CD4-positive, alpha-beta memory T cell (primary cell): ENCODE results near the gene EXOC7. TPM values are rescaled to one million over a fixed set of nuclear protein-coding genes. Genes with fewer than 3 reads are reported as not detected.

ENCODE experiments used
- CTCF ChIA-PET: fragments of 350-600 bp; sonication (Branson Sonifier 250); formaldehyde crosslinking; loops from one replicate; lab custom pipeline; 2021; ENCODE audit warnings: inconsistent platforms; ENCODE audit not compliant: partially characterized antibody; lab: Charles Lee
- POLR2A ChIA-PET: fragments of 350-600 bp; sonication (Branson Sonifier 250); formaldehyde crosslinking; loops from one replicate; lab custom pipeline; 2021; ENCODE audit not compliant: partially characterized antibody; lab: Charles Lee
- DNase-seq, 5 donors: peaks; one replicate each; pipeline versions ENCODE4 v3.0.0 to v3.0.0-alpha.2; 2020 to 2022; ENCODE audit warnings: mixed read lengths in 1 of 5
- H3K27ac ChIP-seq: one replicate; pipeline ENCODE4 v1.7.0; 2013; ENCODE audit warnings: low read depth, low read length
- H3K27me3 ChIP-seq: 2 replicates; pipeline ENCODE4 v1.7.0; 2013; ENCODE audit warnings: mild to moderate bottlenecking, low read length, moderate library complexity; ENCODE audit not compliant: insufficient read depth
- H3K36me3 ChIP-seq: 2 replicates; pipeline ENCODE4 v1.7.0; 2013; ENCODE audit warnings: mild to moderate bottlenecking, low read length, moderate library complexity; ENCODE audit not compliant: insufficient read depth
- H3K4me1 ChIP-seq: 2 replicates; pipeline ENCODE4 v1.7.0; 2013; ENCODE audit warnings: mild to moderate bottlenecking, low read length, moderate library complexity; ENCODE audit not compliant: insufficient read depth
- H3K4me3 ChIP-seq, 2 donors: one replicate each; pipeline ENCODE4 v1.7.0; 2013; ENCODE audit warnings: low read length in 2 of 2, mild to moderate bottlenecking in 1 of 2
- H3K9me3 ChIP-seq, 2 donors: one replicate each; pipeline ENCODE4 v1.7.0; 2013; ENCODE audit warnings: low read length in 2 of 2, control low read depth in 1 of 2; ENCODE audit not compliant: control insufficient read depth in 1 of 2
- H3K27ac Mint-ChIP-seq, 7 donors: one replicate each; pipeline ENCODE4 v1.8.0; 2020 to 2021; ENCODE audit warnings: mixed read lengths in 7 of 7, mild to moderate bottlenecking in 6 of 7, inconsistent platforms in 3 of 7, moderate library complexity in 3 of 7
- H3K27me3 Mint-ChIP-seq, 2 donors: one replicate each; pipeline ENCODE4 v1.8.0; 2020 to 2021; ENCODE audit warnings: mixed read lengths in 2 of 2
- H3K36me3 Mint-ChIP-seq, 2 donors: one replicate each; pipeline ENCODE4 v1.8.0; 2020 to 2021; ENCODE audit warnings: mixed read lengths in 2 of 2, inconsistent platforms in 1 of 2, mild to moderate bottlenecking in 1 of 2
- H3K4me1 Mint-ChIP-seq, 4 donors: one replicate each; pipeline ENCODE4 v1.8.0; 2020 to 2021; ENCODE audit warnings: mixed read lengths in 4 of 4, mild to moderate bottlenecking in 1 of 4
- H3K4me3 Mint-ChIP-seq, 8 donors: one replicate each; pipeline ENCODE4 v1.8.0; 2020 to 2021; ENCODE audit warnings: mixed read lengths in 8 of 8, mild to moderate bottlenecking in 7 of 8, moderate library complexity in 6 of 8, inconsistent platforms in 3 of 8
- H3K9me3 Mint-ChIP-seq, 8 donors: one replicate each; pipeline ENCODE4 v1.8.0; 2020 to 2021; ENCODE audit warnings: mixed read lengths in 8 of 8, mild to moderate bottlenecking in 5 of 8, inconsistent platforms in 3 of 8, moderate library complexity in 1 of 8
- intact Hi-C: fragments of 100-400 bp; cut with micrococcal nuclease; formaldehyde crosslinking; loops from one replicate; pipeline ENCODE4 v1.15.1; 2023
- polyA plus RNA-seq, 2 donors: library from polyadenylated mRNA; unstranded; fragments of 300-500 nt; fragmentation: Illumina TruSeq; gene quantifications; one replicate each; pipeline ENCODE4 v1.2.3, GENCODE V29; 2021
- total RNA-seq, 2 experiments: library from RNA; stranded (reverse); gene quantifications; one replicate each; pipeline ENCODE4 v1.2.3, GENCODE V29; 2021

EXOC7 gene
- total and polyA plus RNA-seq, 4 experiments from 2014 or later = 36.2 to 184 (median 125) TPM

DNA sequence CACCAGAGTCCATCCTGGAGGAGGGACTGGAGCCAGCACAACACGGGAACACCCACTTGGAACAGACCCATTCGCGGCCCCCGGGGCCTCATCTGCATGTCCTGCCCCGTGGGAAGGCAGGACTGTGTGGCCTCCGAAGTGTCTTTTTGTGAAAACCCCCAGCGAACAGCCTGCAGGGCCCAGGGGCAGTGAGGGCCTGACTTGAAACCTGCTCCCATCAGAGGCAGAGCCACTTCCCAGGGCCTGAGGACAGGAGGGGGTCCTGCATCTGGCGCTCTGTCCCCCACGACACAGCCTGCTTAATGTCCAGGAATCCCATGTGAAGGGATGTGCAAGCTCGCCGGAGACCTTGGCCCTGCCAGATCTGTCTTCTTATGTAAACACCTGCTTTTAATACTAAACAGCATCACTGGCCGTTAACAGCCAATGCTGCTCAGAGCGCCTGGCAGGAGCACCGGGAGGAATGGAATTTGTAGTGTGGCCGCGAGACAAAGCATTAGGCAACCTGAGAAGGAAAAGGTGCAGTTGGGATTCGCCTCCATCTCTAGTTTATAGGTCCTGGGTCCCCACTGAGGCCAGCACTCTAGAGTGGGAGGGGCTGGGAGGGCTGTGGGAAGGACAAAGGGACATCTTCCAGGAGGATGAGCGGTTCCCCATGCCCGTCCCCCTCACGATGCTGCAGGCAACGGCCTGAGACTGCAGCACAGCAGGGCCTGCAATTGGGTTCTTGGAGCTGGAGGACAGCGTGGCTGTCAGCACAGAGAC lies 66.9 kb downstream of the EXOC7 start:
- Mint-ChIP-seq H3K4me1 (peaks cover 0 to 4% (median 1%) of the 10 kb centered on the region in 4 donors), H3K36me3 (peaks cover 32 to 40% of the 10 kb centered on the region in 2 donors), H3K4me3 (no peak overlapping the region), H3K27ac (no peak overlapping the region), H3K9me3 (no peaks in the 10 kb centered on the region), H3K27me3 (no peaks in the 10 kb centered on the region)
- DNase-seq = no peak
- ChIA-PET POLR2A (no interaction called here), CTCF (interaction anchor here (1.2 kb wide), 1 partner anchor 23 kb away, joined by 7 read pairs; no protein-coding TSS in a partner anchor)
- H3K4me1 ChIP-seq = no peaks in the 10 kb centered on the region
- no peak overlapping the region for H3K27ac ChIP-seq
- H3K36me3 ChIP-seq = peaks cover 34% of the 10 kb centered on the region
- intact Hi-C loops = no loop called here
- no peaks in the 10 kb centered on the region for H3K27me3 ChIP-seq
- H3K9me3 ChIP-seq = no peaks in the 10 kb centered on the region
- no peak overlapping the region for H3K4me3 ChIP-seq

DNA sequence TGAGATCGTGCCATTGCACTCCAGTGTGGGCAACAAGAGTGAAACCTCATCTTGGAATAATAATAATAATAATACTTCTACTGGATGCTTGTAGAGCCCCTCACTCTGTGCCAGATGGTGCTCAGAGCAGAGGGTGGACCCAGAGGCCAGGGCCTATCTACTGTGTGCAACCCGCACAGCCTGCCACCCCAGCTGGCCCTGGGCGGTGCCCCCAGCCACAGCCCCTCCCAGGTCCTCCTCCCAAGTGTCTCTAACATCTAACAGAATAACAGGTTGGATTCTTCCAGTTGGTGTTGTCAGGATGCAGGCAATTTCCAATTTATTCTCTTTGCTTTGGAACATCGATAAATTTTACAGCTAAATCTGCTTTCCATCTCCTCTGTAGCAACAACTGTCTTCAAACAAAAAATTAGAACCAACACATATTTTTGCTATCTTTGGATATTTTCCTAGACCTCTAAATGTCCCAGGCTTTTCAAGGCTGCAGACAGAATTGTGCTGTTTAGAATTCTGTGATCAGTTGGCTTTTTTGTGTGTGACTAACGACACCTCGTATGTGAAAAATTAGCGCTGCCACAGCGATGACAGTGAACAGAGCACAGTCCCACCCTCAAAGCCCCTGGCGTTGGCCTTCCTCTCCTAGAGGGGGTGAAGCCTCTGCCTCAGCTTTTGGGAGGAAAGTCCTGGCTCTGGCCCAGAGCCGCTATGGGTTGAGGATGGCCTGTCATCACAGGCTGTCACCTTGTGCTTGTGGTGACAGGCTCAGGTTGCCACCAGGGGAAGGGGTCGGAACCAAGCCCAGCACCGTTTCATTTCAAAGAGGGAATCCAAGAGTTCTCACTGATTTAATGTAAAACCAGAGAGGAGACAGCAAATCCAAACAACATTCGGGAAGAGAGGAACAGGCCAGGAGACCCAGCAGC lies 68.9 kb downstream of the EXOC7 start:
- CTCF ChIA-PET = interaction anchor here (1.2 to 1.3 kb wide), 2 partner anchors 20 to 374 kb away, joined by 3 to 4 read pairs; no protein-coding TSS in a partner anchor
- Histone ChIP-seq H3K9me3 (no peaks in the 10 kb centered on the region), H3K4me1 (peaks cover 5% of the 10 kb centered on the region), H3K27ac (no peak overlapping the region), H3K27me3 (no peaks in the 10 kb centered on the region), H3K4me3 (no peak overlapping the region), H3K36me3 (peaks cover 14% of the 10 kb centered on the region)
- intact Hi-C loops = no loop called here
- Mint-ChIP-seq H3K4me1 (peaks cover 3 to 8% (median 5%) of the 10 kb centered on the region in 4 donors), H3K27ac (peak overlapping the region in 1 of 7 donors; percentile 59), H3K36me3 (peaks cover 17 to 24% of the 10 kb centered on the region in 2 donors), H3K4me3 (no peak overlapping the region), H3K9me3 (no peaks in the 10 kb centered on the region), H3K27me3 (no peaks in the 10 kb centered on the region)
- POLR2A ChIA-PET = interaction anchor here (0.6 kb wide), 1 partner anchor 20 kb away, joined by 3 read pairs; no protein-coding TSS in a partner anchor
- no peak for DNase-seq

DNA sequence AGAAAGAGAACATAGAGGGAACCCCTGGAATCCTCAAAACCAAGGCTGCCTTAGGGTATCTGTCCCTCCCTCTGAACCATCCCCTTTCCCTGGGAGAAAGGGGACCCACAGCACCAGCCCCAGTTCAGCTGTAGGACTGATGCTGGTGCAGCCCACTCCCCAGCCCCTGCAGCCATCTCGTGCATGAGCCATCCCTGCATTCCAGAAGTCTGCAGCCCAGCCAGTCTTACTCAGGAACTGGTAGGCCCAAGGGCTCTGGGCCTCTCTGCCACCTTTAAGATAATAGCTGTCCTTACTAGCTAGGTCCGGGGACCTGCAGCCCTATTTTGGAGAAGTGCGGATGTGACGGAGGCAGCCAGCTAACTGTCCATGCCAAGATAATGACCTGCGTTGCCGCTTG lies 70.4 kb downstream of the EXOC7 start:
- no peaks in the 10 kb centered on the region for H3K9me3 ChIP-seq
- no peak for DNase-seq
- Mint-ChIP-seq H3K9me3 (no peaks in the 10 kb centered on the region), H3K27me3 (no peaks in the 10 kb centered on the region), H3K4me1 (peaks cover 7 to 14% (median 12%) of the 10 kb centered on the region in 4 donors), H3K4me3 (no peak overlapping the region), H3K27ac (peak overlapping the region in 1 of 7 donors; percentile 59), H3K36me3 (peaks cover 1 to 8% of the 10 kb centered on the region in 2 donors)
- CTCF ChIA-PET = interaction anchor here (1.2 to 1.3 kb wide), 2 partner anchors 19 to 375 kb away, joined by 3 to 4 read pairs; no protein-coding TSS in a partner anchor
- intact Hi-C loops = no loop called here
- peaks cover 12% of the 10 kb centered on the region for H3K4me1 ChIP-seq
- POLR2A ChIA-PET = interaction anchor here (0.5 to 1.0 kb wide), 3 partner anchors 31 to 248 kb away, joined by 3 read pairs; partner anchors contain the start of genes SRP68 and UNK
- no peak overlapping the region for H3K27ac ChIP-seq
- no peaks in the 10 kb centered on the region for H3K36me3 ChIP-seq
- no peak overlapping the region for H3K4me3 ChIP-seq
- no peaks in the 10 kb centered on the region for H3K27me3 ChIP-seq

DNA sequence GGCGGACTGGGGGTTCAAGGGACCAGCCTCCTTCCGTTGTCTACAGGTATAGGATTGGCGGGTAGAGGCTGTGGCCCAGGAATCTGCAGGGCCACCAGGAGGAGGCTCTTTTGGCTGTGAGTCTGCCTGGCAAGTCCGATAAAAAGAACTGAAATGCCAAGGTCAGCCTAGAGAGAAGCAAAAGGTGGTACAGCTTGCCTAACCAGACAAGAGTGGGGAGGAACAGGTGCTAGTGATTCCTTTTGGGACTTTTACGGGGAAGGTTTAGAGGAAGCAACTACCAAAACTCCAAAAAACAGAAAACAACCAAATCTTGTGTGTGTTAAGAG lies 70.8 kb downstream of the EXOC7 start:
- no peaks in the 10 kb centered on the region for H3K27me3 ChIP-seq
- no peaks in the 10 kb centered on the region for H3K36me3 ChIP-seq
- Mint-ChIP-seq H3K27ac (peak overlapping the region in 1 of 7 donors; percentile 46), H3K9me3 (no peaks in the 10 kb centered on the region), H3K27me3 (no peaks in the 10 kb centered on the region), H3K36me3 (peaks cover 0 to 6% of the 10 kb centered on the region in 2 donors), H3K4me3 (no peak overlapping the region), H3K4me1 (peaks cover 7 to 14% (median 12%) of the 10 kb centered on the region in 4 donors)
- H3K27ac ChIP-seq = no peak overlapping the region
- DNase-seq = no peak
- CTCF ChIA-PET = no interaction called here
- POLR2A ChIA-PET = interaction anchor here (0.5 to 1.0 kb wide), 3 partner anchors 31 to 248 kb away, joined by 3 read pairs; partner anchors contain the start of genes SRP68 and UNK
- H3K9me3 ChIP-seq = no peaks in the 10 kb centered on the region
- H3K4me3 ChIP-seq = no peak overlapping the region
- peaks cover 12% of the 10 kb centered on the region for H3K4me1 ChIP-seq
- intact Hi-C loops = no loop called here

DNA sequence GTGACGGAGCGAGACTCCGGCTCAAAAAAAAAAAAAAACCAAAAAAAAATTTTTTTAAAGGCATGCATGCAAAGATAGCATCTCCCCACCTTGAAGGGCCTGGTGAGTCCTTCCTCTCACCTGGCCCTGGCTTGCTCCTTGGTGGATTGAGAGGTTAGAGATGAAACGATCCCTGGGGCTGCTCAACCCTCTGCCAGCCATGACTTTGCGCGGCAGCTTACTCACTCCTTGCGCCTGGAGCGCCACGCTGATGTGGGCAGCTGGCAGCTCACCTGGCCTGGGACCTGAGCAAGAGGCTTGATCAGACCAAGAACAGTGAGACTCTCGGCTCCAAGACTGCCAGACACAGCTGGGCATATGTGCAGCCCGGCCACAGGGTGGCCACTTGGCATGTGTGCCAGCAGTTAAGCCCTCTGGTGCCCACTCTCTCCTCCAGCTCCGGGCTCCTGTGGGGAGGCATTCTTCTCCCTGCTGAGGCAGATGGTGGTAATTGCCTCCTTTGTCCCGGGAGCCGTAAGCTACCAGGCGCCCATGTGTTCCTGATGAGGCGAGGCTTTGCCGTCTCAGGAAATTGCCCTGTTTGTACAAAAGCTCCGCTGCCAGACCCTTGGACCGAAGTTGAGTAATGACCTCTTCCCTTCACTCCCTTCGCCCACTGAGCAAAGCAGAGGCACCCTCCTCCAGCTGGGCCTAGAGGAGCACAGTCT lies 71.4 kb downstream of the EXOC7 start:
- Histone ChIP-seq H3K27me3 (no peaks in the 10 kb centered on the region), H3K36me3 (no peaks in the 10 kb centered on the region), H3K4me3 (no peak overlapping the region), H3K27ac (no peak overlapping the region), H3K4me1 (peaks cover 12% of the 10 kb centered on the region), H3K9me3 (no peaks in the 10 kb centered on the region)
- CTCF ChIA-PET = interaction anchor here (0.7 to 0.8 kb wide), 2 partner anchors 18 to 34 kb away, joined by 3 to 4 read pairs; no protein-coding TSS in a partner anchor
- H3K36me3 Mint-ChIP-seq = peaks cover 0 to 1% of the 10 kb centered on the region in 2 donors
- H3K4me3 Mint-ChIP-seq = no peak overlapping the region
- DNase-seq = no peak
- peak overlapping the region in 1 of 7 donors; percentile 46 for H3K27ac Mint-ChIP-seq
- no peaks in the 10 kb centered on the region for H3K9me3 Mint-ChIP-seq
- peaks cover 7 to 14% (median 12%) of the 10 kb centered on the region in 4 donors for H3K4me1 Mint-ChIP-seq
- intact Hi-C loops = no loop called here
- POLR2A ChIA-PET = interaction anchor here (0.5 to 1.0 kb wide), 3 partner anchors 32 to 290 kb away, joined by 3 read pairs; partner anchors contain the start of gene UNK
- H3K27me3 Mint-ChIP-seq = no peaks in the 10 kb centered on the region
